ENCODE data around the gene SHISA6.
"Not testable (repeated sequence)": the region's sequence is repeated elsewhere in the genome, so short reads cannot be mapped to it uniquely, and the experiment has no call there.

SHISA6 gene

GRCh38 chr17:11303773-11304394 lies 62.9 kb downstream of the SHISA6 start:
- no peak for DNase-seq

- DNase-seq: no peak
These were observed 63.6 kb downstream of the SHISA6 start for GRCh38 chr17:11304568-11304967.

- DNase-seq: no peak
These were observed 64.5 kb downstream of the SHISA6 start for GRCh38 chr17:11305524-11305923.

- DNase-seq: no peak
These were observed 67.5 kb downstream of the SHISA6 start for GRCh38 chr17:11308531-11308930.

- no peak for DNase-seq
These were observed 68.0 kb downstream of the SHISA6 start for GRCh38 chr17:11309033-11309432.

- DNase-seq: no peak
These were observed 68.8 kb downstream of the SHISA6 start for GRCh38 chr17:11309850-11310249.

GRCh38 chr17:11316451-11316850 lies 75.4 kb downstream of the SHISA6 start:
- DNase-seq: not testable (repeated sequence)

GRCh38 chr17:11318207-11318606 lies 77.2 kb downstream of the SHISA6 start:
- no peak for DNase-seq

- DNase-seq: no peak
These were observed 78.9 kb downstream of the SHISA6 start for GRCh38 chr17:11319894-11320293.

GRCh38 chr17:11324021-11324420 lies 83.0 kb downstream of the SHISA6 start:
- DNase-seq: no peak

- no peak for DNase-seq
These were observed 83.9 kb downstream of the SHISA6 start for GRCh38 chr17:11324846-11325420.

GRCh38 chr17:11326492-11326891 lies 85.5 kb downstream of the SHISA6 start:
- no peak for DNase-seq

- DNase-seq: no peak
These were observed 87.8 kb downstream of the SHISA6 start for GRCh38 chr17:11328770-11329169.

- DNase-seq: no peak
These were observed 89.0 kb downstream of the SHISA6 start for GRCh38 chr17:11330006-11330405.

- DNase-seq: no peak
These were observed 89.8 kb downstream of the SHISA6 start for GRCh38 chr17:11330826-11331225.

GRCh38 chr17:11331547-11332513 lies 90.8 kb downstream of the SHISA6 start:
- DNase-seq: no peak

GRCh38 chr17:11332706-11333105 lies 91.7 kb downstream of the SHISA6 start:
- no peak for DNase-seq

- no peak for DNase-seq
These were observed 93.5 kb downstream of the SHISA6 start for GRCh38 chr17:11334493-11334892.

GRCh38 chr17:11336290-11336689 lies 95.3 kb downstream of the SHISA6 start:
- no peak for DNase-seq

GRCh38 chr17:11340803-11341202 lies 99.8 kb downstream of the SHISA6 start:
- DNase-seq: no peak

- no peak for DNase-seq
These were observed 101.1 kb downstream of the SHISA6 start for GRCh38 chr17:11342138-11342537.

- no peak for DNase-seq
These were observed 108.1 kb downstream of the SHISA6 start for GRCh38 chr17:11349106-11349505.

- DNase-seq: no peak
These were observed 110.5 kb downstream of the SHISA6 start for GRCh38 chr17:11351479-11351878.

GRCh38 chr17:11353601-11354000 lies 112.6 kb downstream of the SHISA6 start:
- DNase-seq: no peak
